ENCODE results near the gene ATP5F1D. TPM values are rescaled to one million over a fixed set of nuclear protein-coding genes. Genes with fewer than 3 reads are reported as not detected.

Gene ATP5F1D
- total RNA-seq, 1 experiment from 2014 or later = 102 TPM

DNA sequence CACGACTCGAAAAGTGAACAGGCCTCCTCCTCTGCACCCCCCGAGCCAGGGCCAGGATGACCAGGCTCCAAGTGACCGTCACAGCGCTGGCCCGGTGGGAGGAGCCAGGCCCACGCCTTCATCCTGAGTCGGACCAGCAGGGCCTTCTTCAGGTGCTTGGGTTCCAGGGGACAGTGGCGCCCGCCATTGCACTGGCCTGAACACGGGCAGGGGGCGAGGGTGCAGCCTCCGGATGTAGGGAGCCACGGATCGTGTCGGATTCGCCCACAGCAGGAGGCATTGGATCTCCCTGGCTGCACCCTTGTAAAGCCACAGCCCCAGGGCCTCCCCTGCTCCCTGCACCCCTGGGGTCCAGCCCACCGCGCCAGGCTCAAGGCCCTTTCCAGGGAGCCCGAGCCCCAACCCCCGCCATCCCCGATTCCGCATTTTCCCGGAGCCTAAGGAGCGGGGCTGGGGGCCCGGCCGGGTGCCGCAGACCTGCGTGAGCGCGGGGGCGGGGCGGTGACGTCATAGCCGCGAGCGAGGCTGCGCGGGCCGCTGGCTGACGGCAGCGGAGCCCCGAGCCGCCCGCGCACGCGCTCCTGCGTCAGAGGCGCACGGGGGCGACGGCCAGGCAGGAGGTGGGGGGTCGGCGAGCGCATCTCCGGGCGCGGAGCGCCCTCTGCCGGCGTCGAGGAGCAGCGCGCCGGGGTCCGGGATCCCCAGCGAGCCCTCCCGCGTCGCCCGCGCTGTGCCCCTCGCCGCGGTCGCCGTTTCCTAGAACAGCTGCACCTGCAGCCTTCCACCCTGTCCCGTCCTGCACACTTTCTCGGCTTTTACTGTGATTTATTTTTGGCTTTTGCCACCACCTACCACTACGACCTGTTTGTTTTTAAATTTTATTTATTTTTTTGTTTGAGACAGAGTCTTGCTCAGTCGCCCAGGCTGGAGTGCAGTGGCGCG lies 1.5 kb upstream of the ATP5F1D start:
- BruUV-seq (replicated peaks) = no TSS peak
- ATAC-seq (peak; percentile 15), DNase-seq (peak; percentile 80)
- Histone ChIP-seq H2AFZ (ENCODE audit: low read length) (no peak overlapping the region; the same call in 1 of the 2 replicates), H3K9me3 (ENCODE audit: low read length) (no peaks in the 10 kb centered on the region), H3K4me1 (ENCODE audit: insufficient read depth, low read length) (peaks cover 24% of the 10 kb centered on the region), H3K27ac (ENCODE audit: low read length) (no peak overlapping the region), H3K4me3 (ENCODE audit: low read length) (peak overlapping the region; percentile 55), H4K20me1 (ENCODE audit: low read length) (no peaks in the 10 kb centered on the region), H3K27me3 (ENCODE audit: low read length) (no peaks in the 10 kb centered on the region), H3K9ac (ENCODE audit: low read length) (no peak overlapping the region), H3K4me2 (ENCODE audit: low read length) (peak overlapping the region; percentile 62), H3K79me2 (ENCODE audit: low read length) (peaks cover 42% of the 10 kb centered on the region), H3F3A (ENCODE audit: low read length, unreplicated experiment) (no peaks in the 10 kb centered on the region), H3K36me3 (ENCODE audit: low read depth, low read length) (no peaks in the 10 kb centered on the region), H3K9me2 (replicated peaks; ENCODE audit: low read length) (no peaks in the 10 kb centered on the region)
- intact Hi-C loops (cut with micrococcal nuclease) = no loop called here
- ChIA-PET CTCF (no interaction called here), POLR2A (ENCODE audit: unreplicated experiment) (no interaction called here)
- TF ChIP-seq EZH2 (IDR thresholded peaks at IDR 0.05; ENCODE audit: low read length, unreplicated experiment) (no peak), EZH2phosphoT487 (IDR thresholded peaks at IDR 0.05; ENCODE audit: borderline replicate concordance, low read length) (no peak)
- TF ChIP-seq, protein P1, sequence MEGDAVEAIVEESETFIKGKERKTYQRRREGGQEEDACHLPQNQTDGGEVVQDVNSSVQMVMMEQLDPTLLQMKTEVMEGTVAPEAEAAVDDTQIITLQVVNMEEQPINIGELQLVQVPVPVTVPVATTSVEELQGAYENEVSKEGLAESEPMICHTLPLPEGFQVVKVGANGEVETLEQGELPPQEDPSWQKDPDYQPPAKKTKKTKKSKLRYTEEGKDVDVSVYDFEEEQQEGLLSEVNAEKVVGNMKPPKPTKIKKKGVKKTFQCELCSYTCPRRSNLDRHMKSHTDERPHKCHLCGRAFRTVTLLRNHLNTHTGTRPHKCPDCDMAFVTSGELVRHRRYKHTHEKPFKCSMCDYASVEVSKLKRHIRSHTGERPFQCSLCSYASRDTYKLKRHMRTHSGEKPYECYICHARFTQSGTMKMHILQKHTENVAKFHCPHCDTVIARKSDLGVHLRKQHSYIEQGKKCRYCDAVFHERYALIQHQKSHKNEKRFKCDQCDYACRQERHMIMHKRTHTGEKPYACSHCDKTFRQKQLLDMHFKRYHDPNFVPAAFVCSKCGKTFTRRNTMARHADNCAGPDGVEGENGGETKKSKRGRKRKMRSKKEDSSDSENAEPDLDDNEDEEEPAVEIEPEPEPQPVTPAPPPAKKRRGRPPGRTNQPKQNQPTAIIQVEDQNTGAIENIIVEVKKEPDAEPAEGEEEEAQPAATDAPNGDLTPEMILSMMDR (conservative IDR thresholded peaks at IDR 0.05; ENCODE audit: low read depth, low read length) = peak; percentile 61

DNA sequence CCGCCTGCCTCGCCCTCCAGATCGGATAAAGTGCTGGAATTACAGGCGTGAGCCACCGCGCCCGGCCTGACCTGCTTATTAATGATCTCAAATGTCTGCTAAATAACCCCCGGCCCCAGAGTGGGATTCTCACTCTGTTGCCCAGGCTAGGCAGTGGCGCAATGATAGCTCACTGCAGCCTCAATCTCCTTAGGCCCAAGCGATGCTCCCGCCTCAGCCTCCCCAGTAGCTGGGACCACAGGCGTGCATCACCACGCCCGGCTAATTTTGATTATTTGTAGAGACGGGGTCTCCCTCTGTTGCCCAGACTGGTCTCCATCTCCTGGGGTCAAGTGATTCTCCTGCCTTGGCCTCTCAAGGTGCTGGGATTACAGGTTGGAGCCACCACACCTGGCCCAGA lies 626 bp upstream of the ATP5F1D start:
- Histone ChIP-seq H3K36me3 (ENCODE audit: low read depth, low read length) (no peaks in the 10 kb centered on the region), H3K79me2 (ENCODE audit: low read length) (peaks cover 44% of the 10 kb centered on the region), H3K9ac (ENCODE audit: low read length) (0 out of 2 replicates have a peak overlapping the region, but pooled peaks have one; percentile 15), H3K9me3 (ENCODE audit: low read length) (no peaks in the 10 kb centered on the region), H3K4me3 (ENCODE audit: low read length) (peak overlapping the region; percentile 86), H3F3A (ENCODE audit: low read length, unreplicated experiment) (no peaks in the 10 kb centered on the region), H2AFZ (ENCODE audit: low read length) (peak overlapping the region; percentile 63), H3K4me1 (ENCODE audit: insufficient read depth, low read length) (peaks cover 28% of the 10 kb centered on the region), H4K20me1 (ENCODE audit: low read length) (no peaks in the 10 kb centered on the region), H3K4me2 (ENCODE audit: low read length) (peak overlapping the region; percentile 84), H3K27ac (ENCODE audit: low read length) (no peak overlapping the region), H3K9me2 (replicated peaks; ENCODE audit: low read length) (no peaks in the 10 kb centered on the region), H3K27me3 (ENCODE audit: low read length) (no peaks in the 10 kb centered on the region)
- POLR2A ChIA-PET (ENCODE audit: unreplicated experiment) = no interaction called here
- no peak for ATAC-seq
- CTCF ChIA-PET = no interaction called here
- BruUV-seq (replicated peaks) = no TSS peak
- no peak for DNase-seq
- intact Hi-C loops (cut with micrococcal nuclease) = no loop called here
- TF ChIP-seq, protein P1 (conservative IDR thresholded peaks at IDR 0.05; ENCODE audit: low read depth, low read length) = no peak
- TF ChIP-seq EZH2phosphoT487 (IDR thresholded peaks at IDR 0.05; ENCODE audit: borderline replicate concordance, low read length) (no peak), EZH2 (IDR thresholded peaks at IDR 0.05; ENCODE audit: low read length, unreplicated experiment) (no peak)

Data from PC-3 (cell line).